Stimulated activated CD4-positive, alpha-beta T cell treated with anti-CD3 and anti-CD28 coated beads, TNF-alpha, amount 100 ng/mL, for 24 hours (primary cell): Measurements from ENCODE around the gene PCDHA11.
"Not testable (repeated sequence)": the region's sequence is repeated elsewhere in the genome, so short reads cannot be mapped to it uniquely, and the experiment has no call there.

ENCODE experiments used
- DNase-seq, 3 experiments: peaks; one replicate each; pipeline ENCODE4 v3.0.0-alpha.2; 2020; ENCODE audit warnings: low read depth in 3 of 3

PCDHA11 gene, protein sequence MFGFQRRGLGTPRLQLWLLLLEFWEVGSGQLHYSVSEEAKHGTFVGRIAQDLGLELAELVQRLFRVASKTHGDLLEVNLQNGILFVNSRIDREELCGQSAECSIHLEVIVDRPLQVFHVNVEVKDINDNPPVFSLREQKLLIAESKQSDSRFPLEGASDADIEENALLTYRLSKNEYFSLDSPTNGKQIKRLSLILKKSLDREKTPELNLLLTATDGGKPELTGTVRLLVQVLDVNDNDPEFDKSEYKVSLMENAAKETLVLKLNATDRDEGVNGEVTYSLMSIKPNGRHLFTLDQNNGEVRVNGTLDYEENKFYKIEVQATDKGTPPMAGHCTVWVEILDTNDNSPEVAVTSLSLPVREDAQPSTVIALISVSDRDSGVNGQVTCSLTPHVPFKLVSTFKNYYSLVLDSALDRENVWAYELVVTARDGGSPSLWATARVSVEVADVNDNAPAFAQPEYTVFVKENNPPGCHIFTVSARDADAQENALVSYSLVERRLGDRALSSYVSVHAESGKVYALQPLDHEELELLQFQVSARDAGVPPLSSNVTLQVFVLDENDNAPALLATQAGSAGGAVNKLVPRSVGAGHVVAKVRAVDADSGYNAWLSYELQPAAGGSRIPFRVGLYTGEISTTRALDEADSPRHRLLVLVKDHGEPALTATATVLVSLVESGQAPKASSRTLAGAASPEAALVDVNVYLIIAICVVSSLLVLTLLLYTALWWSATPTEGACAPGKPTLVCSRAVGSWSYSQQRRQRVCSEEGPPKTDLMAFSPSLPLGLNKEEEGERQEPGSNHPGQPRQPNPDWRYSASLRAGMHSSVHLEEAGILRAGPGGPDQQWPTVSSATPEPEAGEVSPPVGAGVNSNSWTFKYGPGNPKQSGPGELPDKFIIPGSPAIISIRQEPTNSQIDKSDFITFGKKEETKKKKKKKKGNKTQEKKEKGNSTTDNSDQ

DNA sequence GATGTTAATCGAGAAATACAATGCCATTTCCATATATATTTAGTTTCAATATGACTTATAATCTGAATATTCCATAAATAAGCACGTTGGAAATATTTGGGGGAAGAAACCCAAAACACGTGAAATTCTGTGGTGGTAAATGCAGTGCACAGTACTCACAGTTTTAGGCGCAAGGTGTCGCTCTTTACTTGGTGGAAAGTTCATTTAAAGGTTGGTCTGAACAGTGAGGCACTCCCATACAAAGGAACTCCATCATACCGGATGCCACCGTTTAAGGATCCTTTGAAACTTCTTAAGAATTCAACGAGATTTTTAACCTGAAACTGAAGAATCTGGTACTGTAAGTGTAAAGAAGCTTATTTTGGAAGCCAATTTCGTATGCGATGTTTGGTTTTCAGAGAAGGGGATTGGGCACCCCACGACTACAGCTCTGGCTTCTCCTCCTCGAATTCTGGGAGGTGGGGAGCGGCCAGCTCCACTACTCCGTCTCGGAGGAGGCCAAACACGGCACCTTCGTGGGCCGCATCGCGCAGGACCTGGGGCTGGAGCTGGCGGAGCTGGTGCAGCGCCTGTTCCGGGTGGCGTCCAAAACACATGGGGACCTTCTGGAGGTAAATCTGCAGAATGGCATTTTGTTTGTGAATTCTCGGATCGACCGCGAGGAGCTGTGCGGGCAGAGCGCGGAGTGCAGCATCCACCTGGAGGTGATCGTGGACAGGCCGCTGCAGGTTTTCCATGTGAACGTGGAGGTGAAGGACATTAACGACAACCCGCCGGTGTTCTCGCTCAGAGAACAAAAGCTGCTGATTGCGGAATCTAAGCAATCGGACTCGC lies at the start of gene PCDHA11:
Gene PCDHA11 (plus strand): TSS at position 237 of the 834 bp plus-strand sequence. CDS start 147 bp downstream, at position 384.
- DNase-seq = no peak

DNA sequence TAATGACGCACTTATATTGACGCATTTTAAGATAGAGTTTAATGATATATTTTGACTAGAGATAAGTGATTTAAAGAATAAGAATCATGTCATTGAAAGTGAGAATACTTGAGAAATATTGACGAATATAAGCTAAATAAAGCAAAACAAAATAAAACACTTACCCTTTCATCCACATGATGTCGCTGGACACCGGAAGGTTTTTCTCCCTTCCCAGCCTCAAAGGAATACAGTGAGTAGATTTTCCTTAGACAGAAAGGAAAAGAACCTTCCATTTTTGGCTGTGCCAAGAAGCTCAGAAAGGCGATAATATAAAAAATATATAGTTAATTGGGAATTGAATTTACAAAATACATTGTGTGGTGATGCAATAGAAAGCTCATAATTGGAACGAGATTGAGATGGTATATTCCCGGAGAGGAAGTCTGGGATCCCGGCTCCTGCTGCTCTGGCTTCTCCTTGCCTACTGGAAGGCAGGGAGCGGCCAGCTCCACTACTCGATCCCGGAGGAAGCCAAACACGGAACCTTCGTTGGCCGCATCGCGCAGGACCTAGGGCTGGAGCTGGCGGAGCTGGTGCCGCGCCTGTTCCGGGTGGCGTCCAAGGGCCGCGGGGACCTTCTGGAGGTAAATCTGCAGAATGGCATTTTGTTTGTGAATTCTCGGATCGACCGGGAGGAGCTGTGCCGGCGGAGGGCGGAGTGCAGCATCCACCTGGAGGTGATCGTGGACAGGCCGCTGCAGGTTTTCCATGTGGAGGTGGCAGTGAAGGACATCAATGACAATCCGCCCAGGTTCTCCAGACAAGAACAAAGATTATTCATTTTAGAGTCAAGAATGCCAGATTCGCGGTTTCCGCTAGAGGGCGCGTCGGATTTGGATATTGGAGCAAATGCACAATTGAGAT lies 47.1 kb upstream of the PCDHA11 start, which contains the start of gene PCDHA5:
Gene PCDHA5 (plus strand): TSS at position 239 of the 906 bp plus-strand sequence.
- peak in 1 of 3 experiments; percentile 28 for DNase-seq

DNA sequence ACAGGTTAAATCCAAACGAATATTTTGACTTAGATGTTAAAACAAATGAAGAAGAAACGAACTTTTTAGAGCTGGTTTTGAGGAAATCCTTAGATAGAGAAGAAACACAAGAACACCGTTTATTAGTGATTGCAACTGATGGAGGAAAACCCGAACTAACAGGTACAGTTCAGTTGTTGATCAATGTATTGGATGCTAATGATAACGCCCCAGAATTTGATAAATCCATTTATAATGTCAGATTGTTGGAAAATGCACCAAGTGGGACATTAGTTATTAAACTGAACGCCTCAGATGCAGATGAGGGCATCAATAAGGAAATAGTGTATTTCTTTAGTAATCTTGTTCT lies 46.5 kb upstream of the PCDHA11 start:
- DNase-seq = no peak

GRCh38 chr5:140822969-140823368 lies 45.8 kb upstream of the PCDHA11 start:
- DNase-seq = not testable (repeated sequence)

DNA sequence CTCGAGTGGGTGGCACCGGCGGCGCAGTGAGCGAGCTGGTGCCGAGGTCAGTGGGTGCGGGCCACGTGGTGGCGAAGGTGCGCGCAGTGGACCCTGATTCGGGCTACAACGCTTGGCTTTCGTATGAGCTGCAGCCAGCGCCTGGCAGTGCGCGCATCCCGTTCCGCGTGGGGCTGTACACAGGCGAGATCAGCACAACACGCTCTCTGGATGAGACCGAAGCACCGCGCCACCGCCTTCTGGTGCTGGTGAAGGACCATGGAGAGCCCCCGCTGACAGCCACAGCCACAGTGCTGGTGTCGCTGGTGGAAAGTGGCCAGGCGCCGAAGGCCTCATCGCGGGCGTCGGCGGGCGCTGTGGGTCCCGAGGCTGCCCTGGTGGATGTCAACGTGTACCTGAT lies 45.3 kb upstream of the PCDHA11 start:
- no peak for DNase-seq

GRCh38 chr5:140827704-140828361 lies 40.9 kb upstream of the PCDHA11 start, which contains the start of gene PCDHA6:
Gene PCDHA6 (plus strand): TSS chr5:140827960. CDS start chr5:140828092, 132 bp downstream.
- DNase-seq = no peak

DNA sequence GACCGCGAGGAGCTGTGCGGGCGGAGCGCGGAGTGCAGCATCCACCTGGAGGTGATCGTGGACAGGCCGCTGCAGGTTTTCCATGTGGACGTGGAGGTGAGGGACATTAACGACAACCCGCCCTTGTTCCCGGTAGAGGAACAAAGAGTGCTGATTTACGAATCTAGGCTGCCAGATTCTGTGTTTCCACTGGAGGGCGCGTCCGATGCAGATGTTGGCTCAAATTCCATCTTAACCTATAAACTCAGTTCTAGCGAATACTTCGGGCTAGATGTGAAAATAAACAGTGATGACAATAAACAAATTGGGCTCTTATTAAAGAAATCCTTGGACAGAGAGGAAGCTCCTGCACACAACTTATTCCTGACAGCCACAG lies 40.4 kb upstream of the PCDHA11 start:
- no peak for DNase-seq

DNA sequence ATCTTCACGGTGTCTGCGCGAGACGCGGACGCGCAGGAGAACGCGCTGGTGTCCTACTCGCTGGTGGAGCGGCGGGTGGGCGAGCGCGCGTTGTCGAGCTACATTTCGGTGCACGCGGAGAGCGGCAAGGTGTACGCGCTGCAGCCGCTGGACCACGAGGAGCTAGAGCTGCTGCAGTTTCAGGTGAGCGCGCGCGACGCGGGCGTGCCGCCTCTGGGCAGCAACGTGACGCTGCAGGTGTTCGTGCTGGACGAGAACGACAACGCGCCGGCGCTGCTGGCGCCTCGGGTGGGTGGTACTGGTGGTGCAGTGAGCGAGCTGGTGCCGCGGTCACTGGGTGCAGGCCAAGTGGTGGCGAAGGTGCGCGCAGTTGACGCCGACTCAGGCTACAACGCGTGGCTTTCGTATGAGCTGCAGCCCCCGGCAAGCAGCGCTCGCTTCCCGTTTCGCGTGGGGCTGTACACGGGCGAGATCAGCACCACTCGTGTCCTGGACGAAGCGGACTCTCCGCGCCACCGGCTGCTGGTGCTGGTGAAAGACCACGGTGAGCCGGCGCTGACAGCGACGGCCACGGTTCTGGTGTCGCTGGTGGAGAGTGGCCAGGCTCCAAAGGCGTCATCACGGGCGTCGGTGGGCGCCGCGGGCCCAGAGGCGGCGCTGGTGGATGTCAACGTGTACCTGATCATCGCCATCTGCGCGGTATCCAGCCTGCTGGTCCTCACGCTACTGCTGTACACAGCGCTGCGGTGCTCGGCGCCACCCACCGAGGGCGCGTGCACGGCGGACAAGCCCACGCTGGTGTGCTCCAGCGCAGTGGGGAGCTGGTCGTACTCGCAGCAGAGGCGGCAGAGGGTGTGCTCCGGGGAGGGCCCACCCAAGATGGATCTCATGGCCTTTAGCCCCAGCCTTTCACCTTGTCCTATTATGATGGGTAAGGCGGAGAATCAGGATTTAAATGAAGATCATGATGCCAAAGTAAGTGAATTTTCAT lies 39.0 kb upstream of the PCDHA11 start:
- DNase-seq = not testable (repeated sequence)

DNA sequence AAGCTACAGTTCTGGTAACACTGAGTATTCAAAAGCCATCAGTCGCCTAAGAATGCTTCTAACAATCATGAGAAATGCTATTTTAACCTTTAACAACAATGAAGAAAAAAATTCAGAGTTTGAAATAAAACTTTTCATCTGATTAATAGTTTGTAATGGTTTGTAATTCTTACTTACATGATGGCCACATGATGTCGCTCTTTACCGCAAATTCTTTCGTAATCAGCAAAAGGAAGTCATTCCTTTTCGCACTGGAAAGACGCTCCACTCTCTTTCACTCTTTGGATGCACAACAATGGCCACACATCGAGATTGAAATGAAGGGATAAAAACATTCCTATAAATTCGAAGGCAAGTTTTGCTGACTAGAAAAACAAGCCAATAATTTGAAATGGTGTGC lies 34.8 kb upstream of the PCDHA11 start, which contains the start of gene PCDHA7:
Gene PCDHA7 (plus strand): TSS at position 277 of the 400 bp plus-strand sequence. CDS start 115 bp downstream, at position 392.
- no peak for DNase-seq

- DNase-seq = not testable (repeated sequence)
Observed at GRCh38 chr5:140834439-140835008, 34.2 kb upstream of the PCDHA11 start.

DNA sequence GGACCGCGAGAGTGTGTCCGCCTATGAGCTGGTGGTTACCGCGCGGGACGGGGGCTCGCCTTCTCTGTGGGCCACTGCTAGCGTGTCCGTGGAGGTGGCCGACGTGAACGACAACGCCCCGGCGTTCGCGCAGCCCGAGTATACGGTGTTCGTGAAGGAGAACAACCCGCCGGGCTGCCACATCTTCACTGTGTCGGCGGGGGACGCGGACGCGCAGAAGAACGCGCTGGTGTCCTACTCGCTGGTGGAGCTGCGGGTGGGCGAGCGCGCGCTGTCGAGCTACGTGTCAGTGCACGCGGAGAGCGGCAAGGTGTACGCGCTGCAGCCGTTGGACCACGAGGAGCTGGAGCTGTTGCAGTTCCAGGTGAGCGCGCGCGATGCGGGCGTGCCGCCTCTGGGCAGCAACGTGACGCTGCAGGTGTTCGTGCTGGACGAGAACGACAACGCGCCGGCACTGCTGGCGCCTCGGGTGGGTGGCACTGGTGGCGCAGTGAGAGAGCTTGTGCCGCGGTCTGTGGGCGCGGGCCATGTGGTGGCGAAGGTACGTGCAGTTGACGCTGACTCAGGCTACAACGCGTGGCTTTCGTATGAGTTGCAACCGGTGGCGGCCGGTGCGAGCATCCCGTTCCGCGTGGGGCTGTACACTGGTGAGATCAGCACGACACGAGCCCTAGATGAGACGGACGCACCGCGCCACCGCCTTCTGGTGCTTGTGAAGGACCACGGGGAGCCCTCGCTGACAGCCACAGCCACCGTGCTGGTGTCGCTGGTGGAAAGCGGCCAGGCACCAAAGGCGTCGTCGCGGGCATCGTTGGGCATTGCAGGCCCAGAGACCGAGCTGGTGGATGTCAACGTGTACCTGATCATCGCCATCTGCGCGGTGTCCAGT lies 32.9 kb upstream of the PCDHA11 start:
- DNase-seq = no peak

DNA sequence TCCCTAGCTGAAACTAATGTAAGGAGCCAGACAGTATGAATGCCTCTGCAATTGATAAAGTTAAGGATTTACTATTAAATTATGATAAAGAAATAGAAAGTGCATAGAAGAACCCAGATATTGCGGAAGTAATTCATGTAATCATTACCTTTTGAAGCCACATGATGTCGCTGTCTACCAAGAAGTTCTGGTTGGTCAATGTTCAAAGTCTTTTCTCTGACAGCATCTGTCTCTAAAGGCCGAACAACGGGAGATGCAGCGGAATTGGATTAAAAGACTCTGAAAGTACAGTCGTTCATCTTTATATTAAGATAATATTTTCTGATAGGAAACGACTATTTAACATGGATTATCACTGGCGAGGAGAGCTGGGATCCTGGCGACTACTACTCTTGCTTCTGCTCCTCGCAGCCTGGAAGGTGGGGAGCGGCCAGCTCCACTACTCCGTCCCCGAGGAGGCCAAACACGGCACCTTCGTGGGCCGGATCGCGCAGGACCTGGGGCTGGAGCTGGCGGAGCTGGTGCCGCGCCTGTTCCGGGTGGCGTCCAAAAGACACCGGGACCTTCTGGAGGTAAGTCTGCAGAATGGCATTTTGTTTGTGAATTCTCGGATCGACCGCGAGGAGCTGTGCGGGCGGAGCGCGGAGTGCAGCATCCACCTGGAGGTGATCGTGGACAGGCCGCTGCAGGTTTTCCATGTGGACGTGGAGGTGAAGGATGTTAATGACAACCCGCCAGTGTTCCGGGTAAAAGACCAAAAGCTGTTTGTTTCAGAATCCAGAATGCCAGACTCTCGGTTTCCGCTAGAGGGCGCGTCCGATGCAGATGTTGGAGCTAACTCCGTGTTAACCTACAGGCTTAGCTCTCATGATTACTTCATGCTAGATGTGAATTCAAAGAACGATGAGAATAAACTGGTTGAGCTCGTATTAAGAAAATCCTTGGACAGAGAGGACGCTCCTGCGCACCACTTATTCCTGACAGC lies 27.5 kb upstream of the PCDHA11 start, which contains the start of gene PCDHA8:
Gene PCDHA8 (plus strand): TSS at position 210 of the 985 bp plus-strand sequence. CDS start 135 bp downstream, at position 345.
- DNase-seq = no peak

- DNase-seq = no peak
Observed at GRCh38 chr5:140842798-140843733, 25.7 kb upstream of the PCDHA11 start.
